Caco-2 (cell line): Measurements from ENCODE around the gene HAPLN3. TPM values are rescaled to one million over a fixed set of nuclear protein-coding genes. Genes with fewer than 3 reads are reported as not detected.
"Not testable (repeated sequence)": the region's sequence is repeated elsewhere in the genome, so short reads cannot be mapped to it uniquely, and the experiment has no call there.

Experiments used
- BruUV-seq: library from RNA; stranded (reverse); fragments of 400-500 nt; replicated peaks from 2 replicates; lab custom pipeline; 2021; lab: Mats Ljungman, UMichigan
- CTCF ChIA-PET: fragments of 300-600 bp; sonication (Branson Sonifier 250); formaldehyde crosslinking; loops from one replicate; lab custom pipeline; 2022; ENCODE audit warnings: antibody characterized with exemption; lab: Charles Lee
- POLR2A ChIA-PET: fragments of 300-600 bp; sonication (Branson Sonifier 250); formaldehyde crosslinking; loops from one replicate; lab custom pipeline; 2022; ENCODE audit warnings: antibody characterized with exemption; lab: Charles Lee
- DNase-seq, 2 experiments: peaks; one replicate each; pipeline versions ENCODE4 v3.0.0 to v3.0.0-alpha.2; 2020 to 2022
- H3K27me3 ChIP-seq: replicated peaks from 2 replicates; pipeline ENCODE4 v1.6.0; 2011; ENCODE audit warnings: low read length; ENCODE audit not compliant: control insufficient read depth, insufficient read depth
- H3K36me3 ChIP-seq: 2 replicates; pipeline ENCODE4 v1.5.1; 2011; ENCODE audit warnings: low read length; ENCODE audit not compliant: control insufficient read depth, insufficient read depth
- H3K4me1 ChIP-seq: fragments of 250-450 bp; sonication (Bioruptor Pico); 2 replicates; pipeline ENCODE4 v1.5.1; 2020; ENCODE audit warnings: mild to moderate bottlenecking
- H3K4me3 ChIP-seq: 2 replicates; pipeline ENCODE4 v1.5.1; 2011; ENCODE audit warnings: low read depth, mild to moderate bottlenecking, control low read depth, low read length
- H3K9me3 ChIP-seq: fragments of 250-450 bp; sonication (Bioruptor Pico); 2 replicates; pipeline ENCODE4 v1.5.1; 2020; ENCODE audit warnings: mild to moderate bottlenecking, moderate library complexity
- H3K27ac Mint-ChIP-seq: one replicate; pipeline ENCODE4 v1.8.0; 2022; ENCODE audit warnings: mixed read lengths; ENCODE audit not compliant: unreplicated experiment
- H3K27me3 Mint-ChIP-seq: one replicate; pipeline ENCODE4 v1.8.0; 2022; ENCODE audit warnings: mixed read lengths; ENCODE audit not compliant: insufficient read depth, unreplicated experiment
- H3K36me3 Mint-ChIP-seq: one replicate; pipeline ENCODE4 v1.8.0; 2022; ENCODE audit warnings: mild to moderate bottlenecking, mixed read lengths; ENCODE audit not compliant: insufficient read depth, unreplicated experiment
- H3K4me1 Mint-ChIP-seq: one replicate; pipeline ENCODE4 v1.8.0; 2022; ENCODE audit warnings: low read depth, mixed read lengths; ENCODE audit not compliant: unreplicated experiment
- H3K4me3 Mint-ChIP-seq: one replicate; pipeline ENCODE4 v1.8.0; 2022; ENCODE audit warnings: mild to moderate bottlenecking, moderate library complexity, mixed read lengths; ENCODE audit not compliant: unreplicated experiment
- H3K9me3 Mint-ChIP-seq: one replicate; pipeline ENCODE4 v1.8.0; 2022; ENCODE audit warnings: mixed read lengths; ENCODE audit not compliant: unreplicated experiment
- intact Hi-C: fragments of 100-400 bp; cut with micrococcal nuclease; formaldehyde crosslinking; loops from one replicate; pipeline ENCODE4 v1.10.0; 2022; ENCODE audit not compliant: unreplicated experiment
- total RNA-seq: library from RNA; stranded (reverse); gene quantifications from 2 replicates; pipeline ENCODE4 v1.2.3, GENCODE V29; 2022
- TF ChIP-seq, protein P1 (sequence below), 2 experiments: fragments of 200-600 bp in 1 of 2; IDR thresholded peaks; 1 replicate in 1 of 2; 2 replicates in 1 of 2; pipeline versions ENCODE4 v1.5.1 to v1.8.0; 2011 to 2022; ENCODE audit warnings: antibody characterized with exemption in 1 of 2, control low read depth in 1 of 2, inconsistent platforms in 1 of 2, low read depth in 1 of 2, low read length in 1 of 2, mild to moderate bottlenecking in 1 of 2, moderate library complexity in 1 of 2; ENCODE audit not compliant: insufficient read depth in 1 of 2, severe bottlenecking in 1 of 2, unreplicated experiment in 1 of 2

Gene HAPLN3
- total RNA-seq, 1 experiment from 2014 or later, result 16.7 TPM

DNA sequence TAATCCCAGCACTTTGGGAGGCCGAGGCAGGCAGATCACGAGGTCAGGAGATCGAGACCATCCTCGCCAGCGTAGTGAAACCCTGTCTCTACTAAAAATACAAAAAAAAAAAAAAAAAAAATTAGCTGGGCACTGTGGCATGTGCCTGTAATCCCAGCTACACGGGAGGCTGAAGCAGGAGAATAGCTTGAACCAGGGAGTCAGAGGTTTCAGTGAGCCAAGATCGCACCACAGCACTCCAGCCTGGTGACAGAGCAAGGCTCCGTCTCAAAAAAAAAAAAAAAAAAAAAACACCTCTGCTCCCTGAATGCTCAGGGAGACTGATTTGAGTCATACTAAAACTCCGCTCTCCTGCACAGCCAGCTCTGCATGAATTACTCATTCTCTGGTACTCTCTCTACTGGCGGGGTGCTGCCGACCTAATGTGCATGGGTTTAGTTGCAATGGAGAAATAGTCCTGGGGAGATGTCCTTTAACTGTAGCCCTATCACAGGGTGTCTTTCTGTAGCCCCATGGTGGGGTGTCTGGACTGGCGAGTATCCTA lies 25.6 kb upstream of the HAPLN3 start:
- H3K4me1 ChIP-seq, H3K36me3 ChIP-seq, H3K27me3 Mint-ChIP-seq, H3K36me3 Mint-ChIP-seq, POLR2A ChIA-PET, H3K27me3 ChIP-seq, H3K4me1 Mint-ChIP-seq, H3K4me3 Mint-ChIP-seq, H3K27ac Mint-ChIP-seq, DNase-seq, H3K4me3 ChIP-seq, BruUV-seq, intact Hi-C loops, H3K9me3 ChIP-seq, H3K9me3 Mint-ChIP-seq, CTCF ChIA-PET: not testable (repeated sequence)

DNA sequence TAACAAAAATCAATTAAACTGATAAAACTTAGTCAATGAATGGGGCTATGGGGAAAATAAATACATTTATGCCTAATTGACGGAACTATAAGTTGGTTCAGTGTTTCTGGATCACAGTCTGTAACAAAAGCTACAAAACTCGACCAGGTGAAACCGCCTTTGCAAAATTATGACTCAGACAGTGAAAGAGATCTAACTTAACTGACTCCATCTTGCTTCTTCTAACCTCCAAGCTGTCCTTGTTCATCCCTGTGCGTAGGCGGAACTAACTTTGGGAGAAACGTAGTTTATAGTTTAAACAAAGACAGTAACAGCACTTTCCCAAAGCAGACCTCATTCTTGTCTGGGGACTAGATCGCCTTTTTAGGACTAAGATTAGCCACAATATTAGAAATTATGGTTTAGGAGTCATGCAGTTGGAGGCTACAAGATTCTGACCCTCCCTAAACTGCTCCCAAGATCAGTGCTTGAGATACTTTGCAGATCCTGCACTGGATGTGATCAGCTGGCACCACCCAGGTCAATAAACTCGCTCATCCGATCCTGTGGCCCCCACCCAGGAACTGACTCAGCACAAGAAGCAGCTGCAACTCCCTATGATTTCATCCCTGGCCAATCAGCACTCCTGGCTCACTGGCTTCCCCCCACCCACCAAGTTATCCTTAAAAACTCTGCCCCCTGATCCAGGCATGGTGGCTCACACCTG lies 25.0 kb upstream of the HAPLN3 start:
- no peak for DNase-seq
- BruUV-seq, result no TSS peak
- Histone ChIP-seq H3K9me3 (no peaks in the 10 kb centered on the region), H3K27me3 (no peaks in the 10 kb centered on the region), H3K36me3 (no peaks in the 10 kb centered on the region), H3K4me1 (no peaks in the 10 kb centered on the region), H3K4me3 (no peak overlapping the region)
- Mint-ChIP-seq H3K4me3 (no peak overlapping the region), H3K9me3 (no peaks in the 10 kb centered on the region), H3K27me3 (no peaks in the 10 kb centered on the region), H3K36me3 (no peaks in the 10 kb centered on the region), H3K4me1 (peaks cover 5% of the 10 kb centered on the region), H3K27ac (no peak overlapping the region)
- CTCF ChIA-PET, result no interaction called here
- POLR2A ChIA-PET, result no interaction called here
- TF ChIP-seq, protein P1, sequence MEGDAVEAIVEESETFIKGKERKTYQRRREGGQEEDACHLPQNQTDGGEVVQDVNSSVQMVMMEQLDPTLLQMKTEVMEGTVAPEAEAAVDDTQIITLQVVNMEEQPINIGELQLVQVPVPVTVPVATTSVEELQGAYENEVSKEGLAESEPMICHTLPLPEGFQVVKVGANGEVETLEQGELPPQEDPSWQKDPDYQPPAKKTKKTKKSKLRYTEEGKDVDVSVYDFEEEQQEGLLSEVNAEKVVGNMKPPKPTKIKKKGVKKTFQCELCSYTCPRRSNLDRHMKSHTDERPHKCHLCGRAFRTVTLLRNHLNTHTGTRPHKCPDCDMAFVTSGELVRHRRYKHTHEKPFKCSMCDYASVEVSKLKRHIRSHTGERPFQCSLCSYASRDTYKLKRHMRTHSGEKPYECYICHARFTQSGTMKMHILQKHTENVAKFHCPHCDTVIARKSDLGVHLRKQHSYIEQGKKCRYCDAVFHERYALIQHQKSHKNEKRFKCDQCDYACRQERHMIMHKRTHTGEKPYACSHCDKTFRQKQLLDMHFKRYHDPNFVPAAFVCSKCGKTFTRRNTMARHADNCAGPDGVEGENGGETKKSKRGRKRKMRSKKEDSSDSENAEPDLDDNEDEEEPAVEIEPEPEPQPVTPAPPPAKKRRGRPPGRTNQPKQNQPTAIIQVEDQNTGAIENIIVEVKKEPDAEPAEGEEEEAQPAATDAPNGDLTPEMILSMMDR (IDR thresholded peaks at IDR 0.05; ENCODE audit: insufficient read depth in 1 of 2, low read depth in 1 of 2, low read length in 1 of 2, severe bottlenecking in 1 of 2, unreplicated experiment in 1 of 2), result no peak
- intact Hi-C loops, result no loop called here

DNA sequence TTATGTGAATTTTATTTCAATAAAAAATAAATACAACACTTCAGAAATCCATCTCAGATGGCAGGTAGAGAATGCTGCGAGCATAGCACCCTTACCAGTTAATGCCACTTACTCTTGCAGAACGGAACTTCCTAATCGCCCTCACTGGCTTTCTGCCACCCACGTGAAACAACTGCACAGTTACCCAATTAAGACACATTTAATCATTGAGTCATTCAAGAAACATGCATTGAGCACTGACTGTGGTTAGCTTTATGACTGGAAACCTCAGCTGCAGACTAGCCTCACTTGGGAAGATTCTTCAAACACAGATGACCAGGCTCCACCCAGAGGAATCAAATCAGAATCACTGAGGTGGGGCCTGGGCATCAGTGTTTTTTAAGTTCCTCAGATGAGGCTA lies 23.4 kb upstream of the HAPLN3 start:
- Histone ChIP-seq H3K4me3 (no peak overlapping the region), H3K4me1 (no peaks in the 10 kb centered on the region), H3K36me3 (no peaks in the 10 kb centered on the region), H3K27me3 (no peaks in the 10 kb centered on the region), H3K9me3 (no peaks in the 10 kb centered on the region)
- BruUV-seq, result no TSS peak
- no peaks in the 10 kb centered on the region for H3K9me3 Mint-ChIP-seq
- H3K36me3 Mint-ChIP-seq, result no peaks in the 10 kb centered on the region
- intact Hi-C loops, result no loop called here
- H3K27ac Mint-ChIP-seq, result no peak overlapping the region
- no peaks in the 10 kb centered on the region for H3K27me3 Mint-ChIP-seq
- no peak overlapping the region for H3K4me3 Mint-ChIP-seq
- DNase-seq, result no peak
- TF ChIP-seq, protein P1 (IDR thresholded peaks at IDR 0.05; ENCODE audit: insufficient read depth in 1 of 2, low read depth in 1 of 2, low read length in 1 of 2, severe bottlenecking in 1 of 2, unreplicated experiment in 1 of 2), result no peak
- CTCF ChIA-PET, result interaction anchor here (0.7 kb wide), 1 partner anchor 14 kb away, joined by 3 read pairs; no protein-coding TSS in a partner anchor
- POLR2A ChIA-PET, result interaction anchor here (0.6 kb wide), 1 partner anchor 297 kb away, joined by 3 read pairs; no protein-coding TSS in a partner anchor
- H3K4me1 Mint-ChIP-seq, result peaks cover 5% of the 10 kb centered on the region
